PC-3 (cell line): ENCODE measurements around the gene USP40.

Experiments used
- EZH2 ChIP-seq: fragments of 300-600 bp; sonication (generic); IDR thresholded peaks from one replicate; pipeline ENCODE4 v1.6.1; 2017; ENCODE audit warnings: antibody characterized with exemption, mild to moderate bottlenecking, low read length; ENCODE audit not compliant: unreplicated experiment
- TF ChIP-seq, protein P1 (sequence below): fragments of 300-600 bp; sonication (generic); conservative IDR thresholded peaks from 2 replicates; pipeline ENCODE4 v1.5.1; 2017; ENCODE audit warnings: antibody characterized with exemption, low read depth, mild to moderate bottlenecking, low read length

DNA sequence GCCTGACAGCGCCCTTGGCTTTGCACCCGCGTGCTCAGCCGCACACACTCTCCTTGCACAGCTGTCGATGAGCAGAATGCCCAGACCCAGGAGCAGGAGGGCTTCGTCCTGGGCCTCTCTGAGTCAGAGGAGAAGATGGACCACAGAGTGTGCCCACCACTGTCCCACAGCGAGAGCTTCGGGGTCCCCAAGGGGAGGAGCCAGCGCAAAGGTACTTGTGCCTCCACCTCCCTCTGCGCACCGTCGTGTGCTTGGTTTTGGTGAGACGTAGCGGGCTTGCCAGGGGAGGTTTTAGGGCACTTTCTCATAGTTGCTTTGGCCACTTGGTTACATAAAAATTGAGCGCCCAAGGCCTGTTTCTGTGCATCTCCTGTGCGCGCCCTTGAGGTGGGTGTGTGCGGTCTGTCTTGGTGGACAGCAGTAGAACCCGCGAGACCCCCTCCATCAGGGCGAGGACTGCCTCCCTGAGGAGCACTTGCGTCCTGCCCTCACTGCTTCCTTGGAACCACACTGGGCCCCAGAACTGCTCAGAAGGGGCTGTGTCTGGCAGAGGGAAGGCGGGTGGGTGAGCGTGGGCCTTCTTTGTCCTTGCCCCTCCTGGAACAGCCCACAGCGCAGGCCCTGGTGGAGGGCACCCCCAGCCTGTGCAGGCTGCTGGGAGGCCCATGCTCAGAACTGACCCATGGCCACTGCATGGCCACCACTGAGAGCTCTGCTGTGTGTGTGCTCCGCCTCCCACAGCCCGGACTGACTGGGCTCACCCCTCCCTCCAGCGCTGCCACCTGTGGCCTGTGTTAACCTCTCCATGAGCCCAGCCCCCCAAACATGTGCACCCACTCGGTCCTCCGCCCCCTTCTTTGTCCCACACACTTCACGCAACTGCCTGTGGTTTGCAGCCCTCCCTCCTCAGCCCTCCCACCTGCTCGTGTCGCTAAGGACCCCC, 116.4 kb downstream of the USP40 start:
- TF ChIP-seq, protein P1, sequence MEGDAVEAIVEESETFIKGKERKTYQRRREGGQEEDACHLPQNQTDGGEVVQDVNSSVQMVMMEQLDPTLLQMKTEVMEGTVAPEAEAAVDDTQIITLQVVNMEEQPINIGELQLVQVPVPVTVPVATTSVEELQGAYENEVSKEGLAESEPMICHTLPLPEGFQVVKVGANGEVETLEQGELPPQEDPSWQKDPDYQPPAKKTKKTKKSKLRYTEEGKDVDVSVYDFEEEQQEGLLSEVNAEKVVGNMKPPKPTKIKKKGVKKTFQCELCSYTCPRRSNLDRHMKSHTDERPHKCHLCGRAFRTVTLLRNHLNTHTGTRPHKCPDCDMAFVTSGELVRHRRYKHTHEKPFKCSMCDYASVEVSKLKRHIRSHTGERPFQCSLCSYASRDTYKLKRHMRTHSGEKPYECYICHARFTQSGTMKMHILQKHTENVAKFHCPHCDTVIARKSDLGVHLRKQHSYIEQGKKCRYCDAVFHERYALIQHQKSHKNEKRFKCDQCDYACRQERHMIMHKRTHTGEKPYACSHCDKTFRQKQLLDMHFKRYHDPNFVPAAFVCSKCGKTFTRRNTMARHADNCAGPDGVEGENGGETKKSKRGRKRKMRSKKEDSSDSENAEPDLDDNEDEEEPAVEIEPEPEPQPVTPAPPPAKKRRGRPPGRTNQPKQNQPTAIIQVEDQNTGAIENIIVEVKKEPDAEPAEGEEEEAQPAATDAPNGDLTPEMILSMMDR: no peak
- no peak for TF ChIP-seq EZH2
